ENCODE results near the gene ANXA11.

DNA sequence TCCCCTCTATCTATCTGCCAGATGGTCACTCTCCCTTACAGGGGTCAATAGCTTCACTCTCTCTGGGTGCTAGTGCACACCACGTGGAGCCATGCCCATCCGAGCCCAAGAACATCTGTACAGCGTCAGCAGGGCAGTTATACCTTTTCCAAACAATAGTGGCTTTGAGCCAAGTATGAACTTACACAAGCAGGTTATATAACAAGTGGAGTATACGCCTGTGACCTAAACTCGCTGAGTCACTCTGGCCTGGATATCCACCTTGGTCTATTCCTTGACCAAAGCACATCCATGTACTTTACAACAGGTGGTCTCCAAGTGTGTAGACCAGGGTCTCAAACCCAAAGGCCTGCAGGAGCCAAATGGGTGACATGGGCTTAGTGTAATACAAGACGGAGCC, 52.5 kb downstream of the ANXA11 start:
- no peak for TF ChIP-seq POLR2A (IDR thresholded peaks at IDR 0.05; ENCODE audit: extremely low read depth, insufficient read length)
- TF ChIP-seq, protein P1, sequence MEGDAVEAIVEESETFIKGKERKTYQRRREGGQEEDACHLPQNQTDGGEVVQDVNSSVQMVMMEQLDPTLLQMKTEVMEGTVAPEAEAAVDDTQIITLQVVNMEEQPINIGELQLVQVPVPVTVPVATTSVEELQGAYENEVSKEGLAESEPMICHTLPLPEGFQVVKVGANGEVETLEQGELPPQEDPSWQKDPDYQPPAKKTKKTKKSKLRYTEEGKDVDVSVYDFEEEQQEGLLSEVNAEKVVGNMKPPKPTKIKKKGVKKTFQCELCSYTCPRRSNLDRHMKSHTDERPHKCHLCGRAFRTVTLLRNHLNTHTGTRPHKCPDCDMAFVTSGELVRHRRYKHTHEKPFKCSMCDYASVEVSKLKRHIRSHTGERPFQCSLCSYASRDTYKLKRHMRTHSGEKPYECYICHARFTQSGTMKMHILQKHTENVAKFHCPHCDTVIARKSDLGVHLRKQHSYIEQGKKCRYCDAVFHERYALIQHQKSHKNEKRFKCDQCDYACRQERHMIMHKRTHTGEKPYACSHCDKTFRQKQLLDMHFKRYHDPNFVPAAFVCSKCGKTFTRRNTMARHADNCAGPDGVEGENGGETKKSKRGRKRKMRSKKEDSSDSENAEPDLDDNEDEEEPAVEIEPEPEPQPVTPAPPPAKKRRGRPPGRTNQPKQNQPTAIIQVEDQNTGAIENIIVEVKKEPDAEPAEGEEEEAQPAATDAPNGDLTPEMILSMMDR (IDR thresholded peaks at IDR 0.05; ENCODE audit: low read depth, low read length) = no peak
